ENCODE results near the gene SPATA31A1.
"Not testable (repeated sequence)": the region's sequence is repeated elsewhere in the genome, so short reads cannot be mapped to it uniquely, and the experiment has no call there.

SPATA31A1 gene

DNA sequence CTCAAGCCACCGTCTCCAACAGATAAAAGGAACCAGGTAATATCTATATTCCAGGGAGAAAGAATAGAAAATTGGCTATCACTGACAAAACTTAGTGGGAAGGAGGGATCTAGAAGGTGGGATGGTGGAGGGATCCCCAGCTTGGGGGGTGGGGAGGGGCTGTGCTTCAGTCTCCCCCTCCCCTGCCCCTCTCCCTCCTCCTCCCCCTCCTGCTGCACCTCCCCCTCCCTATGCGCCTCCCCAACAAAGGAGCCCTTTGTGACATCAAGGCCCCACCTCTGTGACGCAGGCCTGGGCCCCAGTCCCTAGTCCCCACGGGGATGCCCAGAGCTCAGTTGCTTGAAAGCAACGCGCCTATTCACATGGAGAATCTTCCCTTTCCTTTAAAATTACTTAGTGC lies at the start of gene SPATA31A1:
Gene SPATA31A1 (plus strand): TSS at position 301 of the 400 bp plus-strand sequence. CDS start 62 bp downstream, at position 363.
- DNase-seq: not testable (repeated sequence)

DNA sequence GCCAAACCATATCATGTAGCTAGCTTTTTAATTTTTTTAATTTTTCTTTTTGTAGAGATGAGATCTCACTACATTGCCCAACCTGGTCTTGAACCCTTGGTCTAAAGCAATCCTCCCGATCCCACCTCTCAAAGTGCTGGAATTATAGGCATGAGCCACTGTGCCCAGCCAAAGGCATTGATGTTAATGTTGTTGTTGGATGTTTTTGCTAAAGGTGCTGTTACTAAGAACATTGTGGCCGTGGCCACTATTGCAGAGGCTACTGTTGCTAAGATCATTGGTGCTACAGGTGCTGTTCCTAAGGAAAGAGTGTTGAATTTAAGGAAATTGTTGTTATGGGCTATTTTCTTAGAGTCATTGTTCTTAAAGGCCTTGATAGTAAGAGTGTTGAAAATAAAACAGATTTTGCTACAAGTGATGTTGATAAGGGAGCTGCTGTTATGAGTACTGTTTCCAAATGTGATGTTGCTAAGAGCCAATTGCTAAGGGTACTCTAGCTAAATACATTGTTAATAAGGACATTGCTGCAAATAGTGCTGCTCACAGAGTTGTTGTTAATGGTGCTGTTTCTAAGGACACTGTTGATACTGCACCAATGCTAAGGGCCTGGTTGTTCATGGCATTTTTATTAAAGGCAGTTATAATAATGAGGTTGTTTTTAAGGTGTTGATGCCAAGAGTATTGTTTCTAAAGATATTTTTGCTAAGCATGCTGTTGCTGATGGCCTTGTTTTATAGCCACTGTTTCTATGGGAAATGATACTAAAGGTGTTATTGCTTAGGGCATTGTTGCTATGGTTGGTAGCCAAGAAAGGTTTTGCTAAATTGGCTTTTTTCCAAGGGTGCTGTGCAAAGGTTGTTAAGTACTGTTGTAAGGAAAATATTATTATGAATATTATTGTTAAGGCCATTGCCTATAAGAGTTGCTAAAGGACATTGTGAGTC lies 52.1 kb downstream of the SPATA31A1 start:
- DNase-seq: not testable (repeated sequence)

DNA sequence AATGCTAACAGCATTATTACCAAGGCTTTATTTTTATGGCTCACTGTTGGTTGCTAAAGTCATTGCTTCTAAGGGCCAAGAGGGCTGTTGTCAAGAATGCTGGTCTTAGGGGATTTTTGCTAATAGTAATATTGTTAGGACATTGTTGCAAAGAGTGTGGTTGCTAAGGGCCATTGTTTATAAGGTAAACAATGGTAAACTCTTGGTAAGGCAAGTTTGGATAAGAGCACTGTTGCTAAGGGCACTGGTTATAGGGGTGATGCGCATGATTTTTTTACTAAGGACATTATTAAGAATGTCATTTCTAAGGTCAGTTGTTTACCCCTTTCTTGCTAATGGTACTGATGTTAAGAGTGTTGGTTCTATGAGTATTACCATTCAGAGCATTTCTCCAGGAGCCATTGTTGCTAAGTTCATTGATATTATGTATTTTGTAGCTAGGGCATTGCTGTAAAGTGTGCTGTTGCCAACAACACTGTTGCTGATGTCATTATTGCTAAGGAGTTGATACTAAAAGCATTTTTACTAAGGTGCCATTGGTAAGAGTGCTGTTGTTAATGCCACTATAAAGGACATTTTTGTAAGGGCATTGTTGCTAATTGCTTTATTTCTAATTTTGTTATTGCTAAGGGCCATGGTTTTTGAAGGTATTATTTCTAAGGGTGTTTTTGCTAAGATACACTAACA lies 55.9 kb downstream of the SPATA31A1 start:
- not testable (repeated sequence) for DNase-seq

All from suppressor macrophage treated with lipopolysaccharide for 4 hours (primary cell).